BE2C (cell line): ENCODE results near the gene SLC25A29. TPM values are rescaled to one million over a fixed set of nuclear protein-coding genes. Genes with fewer than 3 reads are reported as not detected.
A peak's percentile ranks its signal among the peaks of the same experiment; 100 is the strongest.

Source experiments
- DNase-seq: peaks from one replicate; pipeline ENCODE4 v3.0.0-alpha.2; 2020
- H3K27me3 ChIP-seq: fragments of 250-450 bp; sonication (Bioruptor Pico); 2 replicates; pipeline ENCODE4 v1.5.1; 2020; ENCODE audit warnings: mild to moderate bottlenecking
- H3K36me3 ChIP-seq: fragments of 250-450 bp; sonication (Bioruptor Pico); 2 replicates; pipeline ENCODE4 v1.5.1; 2020; ENCODE audit warnings: mild to moderate bottlenecking
- H3K4me1 ChIP-seq: fragments of 250-450 bp; sonication (Bioruptor Pico); 2 replicates; pipeline ENCODE4 v1.5.1; 2020
- H3K4me3 ChIP-seq: 2 replicates; pipeline ENCODE4 v1.5.1; 2011; ENCODE audit warnings: low read depth, low read length
- H3K9me3 ChIP-seq: fragments of 250-450 bp; sonication (Bioruptor Pico); 2 replicates; pipeline ENCODE4 v1.5.1; 2020
- CTCF ChIP-seq: IDR thresholded peaks from 2 replicates; pipeline ENCODE4 v1.5.1; 2012; ENCODE audit warnings: mild to moderate bottlenecking, low read depth, low read length
- polyA plus RNA-seq: library from polyadenylated mRNA; unstranded; fragments of >200 nt; gene quantifications from one replicate; pipeline ENCODE4 v1.2.1, GENCODE V29; 2012; ENCODE audit warnings: low read depth, missing spikeins; ENCODE audit not compliant: insufficient read length, insufficient read depth

Gene SLC25A29, protein sequence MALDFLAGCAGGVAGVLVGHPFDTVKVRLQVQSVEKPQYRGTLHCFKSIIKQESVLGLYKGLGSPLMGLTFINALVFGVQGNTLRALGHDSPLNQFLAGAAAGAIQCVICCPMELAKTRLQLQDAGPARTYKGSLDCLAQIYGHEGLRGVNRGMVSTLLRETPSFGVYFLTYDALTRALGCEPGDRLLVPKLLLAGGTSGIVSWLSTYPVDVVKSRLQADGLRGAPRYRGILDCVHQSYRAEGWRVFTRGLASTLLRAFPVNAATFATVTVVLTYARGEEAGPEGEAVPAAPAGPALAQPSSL
- polyA plus RNA-seq = 62.2 TPM

GRCh38 chr14:100306101-100306997 is at the start of gene SLC25A29:
Gene SLC25A29, minus strand, starts transcription at chr14:100306444. Its CDS starts 212 bp downstream, at chr14:100306232.
- Histone ChIP-seq H3K36me3 (no peaks in the 10 kb centered on the region; the same call in 1 of the 2 replicates), H3K27me3 (peaks cover 8% of the 10 kb centered on the region), H3K4me3 (peak within 1 kb of the TSS; percentile 85), H3K4me1 (no peaks in the 10 kb centered on the region), H3K9me3 (no peaks in the 10 kb centered on the region)
- TF ChIP-seq CTCF = no peak
- DNase-seq = peak; percentile 95

GRCh38 chr14:100350986-100351385 is 44.7 kb upstream of the SLC25A29 start:
- Histone ChIP-seq H3K27me3 (no peaks in the 10 kb centered on the region), H3K9me3 (no peaks in the 10 kb centered on the region), H3K4me1 (peaks cover 2% of the 10 kb centered on the region; the same call in 1 of the 2 replicates), H3K4me3 (no peak overlapping the region), H3K36me3 (peaks cover 61% of the 10 kb centered on the region)
- no peak for DNase-seq
- TF ChIP-seq CTCF = no peak

DNA sequence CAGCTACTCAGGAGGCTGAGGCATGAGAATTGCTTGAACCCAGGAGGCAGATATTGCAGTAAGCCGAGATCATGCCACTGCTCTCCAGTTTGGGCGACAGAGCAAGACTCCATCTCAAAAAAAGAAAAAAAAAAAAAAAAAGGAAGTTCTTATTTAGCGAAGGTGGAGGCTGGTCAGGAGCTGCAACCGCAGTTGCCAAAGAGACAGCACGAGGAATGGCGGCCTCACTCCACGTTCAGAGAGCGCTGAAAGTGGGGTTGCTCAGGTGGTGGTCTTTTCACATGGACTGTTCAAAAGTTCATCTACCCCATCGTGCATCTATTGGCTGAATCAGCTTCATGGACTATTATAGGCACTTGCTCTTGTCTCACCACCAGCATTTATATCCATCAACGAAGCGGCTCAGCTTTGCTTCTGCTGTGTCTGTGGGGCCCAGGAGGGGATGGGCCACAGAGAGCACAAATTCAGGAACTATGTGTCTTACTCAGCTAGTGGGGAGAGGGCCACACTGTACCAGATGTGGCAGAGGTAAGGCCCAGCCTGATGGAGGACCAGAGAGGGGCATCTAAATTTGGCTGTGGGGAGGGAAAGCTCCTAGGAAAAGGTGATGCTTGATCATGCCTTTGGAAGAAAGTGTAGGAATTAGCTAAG is 44.2 kb upstream of the SLC25A29 start:
- Histone ChIP-seq H3K27me3 (no peaks in the 10 kb centered on the region), H3K4me3 (no peak overlapping the region), H3K9me3 (no peaks in the 10 kb centered on the region), H3K36me3 (peaks cover 60% of the 10 kb centered on the region), H3K4me1 (peaks cover 6% of the 10 kb centered on the region; the same call in 1 of the 2 replicates)
- no peak for TF ChIP-seq CTCF
- DNase-seq = no peak

DNA sequence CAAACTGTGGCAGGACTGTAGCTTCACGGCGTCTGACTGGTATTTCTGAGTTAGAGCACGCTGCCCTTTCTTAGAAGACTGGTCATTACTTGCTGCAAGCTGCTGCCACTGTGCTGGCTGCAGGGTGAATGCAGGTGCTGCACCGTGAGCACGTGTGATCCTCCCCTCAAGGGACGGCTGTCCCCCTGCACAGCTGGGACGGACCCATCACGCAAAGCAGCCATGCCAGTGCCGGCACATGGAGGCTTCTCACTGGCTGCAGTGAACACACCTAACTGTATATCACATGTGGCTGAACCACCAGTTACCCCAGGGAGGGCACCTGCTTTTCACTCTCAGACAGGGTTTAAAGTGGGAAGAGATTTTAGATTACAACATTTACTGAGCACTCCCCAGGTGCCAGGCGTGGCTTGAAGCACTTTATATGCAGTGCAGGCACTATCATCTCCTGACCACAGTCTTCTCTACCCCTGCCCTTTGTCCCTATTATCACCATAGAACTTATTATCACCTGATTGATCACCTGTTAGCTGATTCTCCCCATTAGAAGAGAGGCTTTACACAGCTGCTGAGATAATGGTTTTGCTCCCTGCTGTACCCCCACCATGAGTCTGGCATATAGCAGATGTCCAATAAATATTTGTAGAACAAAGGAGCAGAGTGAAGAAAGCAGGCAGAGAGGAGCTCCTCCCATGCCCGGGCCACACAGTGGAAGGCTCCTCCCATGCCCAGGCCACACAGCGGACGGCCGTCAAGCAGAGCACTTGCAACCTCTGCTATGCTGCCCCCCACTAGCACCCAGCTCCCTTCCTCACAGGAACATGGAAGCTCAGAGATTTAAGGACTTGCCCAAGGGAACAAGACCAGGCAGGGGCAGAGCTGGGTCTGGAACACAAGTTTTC is 42.8 kb upstream of the SLC25A29 start:
- no peaks in the 10 kb centered on the region for H3K9me3 ChIP-seq
- peaks cover 57% of the 10 kb centered on the region for H3K36me3 ChIP-seq
- no peak for TF ChIP-seq CTCF

DNA sequence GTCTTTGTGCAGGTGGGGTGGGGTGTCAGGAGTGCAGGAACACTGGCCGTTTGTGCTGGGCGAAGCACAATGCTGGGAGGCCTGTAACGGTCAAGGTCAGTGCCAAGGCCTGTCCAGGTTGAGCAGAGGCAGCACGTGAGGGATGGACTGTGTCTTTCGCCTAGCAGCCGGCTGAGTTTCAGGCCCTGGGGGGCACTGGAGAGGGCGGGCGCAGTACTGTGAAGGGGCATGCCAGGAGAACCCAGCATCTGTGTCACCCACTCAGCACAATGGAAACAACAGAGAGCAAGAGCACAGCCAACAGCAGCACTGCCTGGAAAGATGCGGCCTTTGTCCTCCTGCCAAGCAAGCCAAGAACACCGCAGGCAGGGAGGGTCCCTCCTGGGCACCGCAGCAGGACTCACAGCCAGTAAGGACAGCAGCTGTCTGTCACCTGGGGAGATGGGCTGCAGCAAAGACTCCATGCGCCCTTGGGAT is 42.0 kb upstream of the SLC25A29 start:
- no peak for TF ChIP-seq CTCF
- H3K4me1 ChIP-seq = peaks cover 6% of the 10 kb centered on the region; the same call in 1 of the 2 replicates
- H3K27me3 ChIP-seq = no peaks in the 10 kb centered on the region
- no peaks in the 10 kb centered on the region for H3K9me3 ChIP-seq
- DNase-seq = no peak
- peaks cover 50% of the 10 kb centered on the region for H3K36me3 ChIP-seq
- no peak overlapping the region for H3K4me3 ChIP-seq

More for the DNA sequence above, 42.8 kb upstream of the SLC25A29 start:
- DNase-seq = no peak
- Histone ChIP-seq H3K4me1 (peaks cover 6% of the 10 kb centered on the region; the same call in 1 of the 2 replicates), H3K27me3 (no peaks in the 10 kb centered on the region), H3K4me3 (no peak overlapping the region)
